SK-N-DZ (cell line): ENCODE data around the gene DNMT1.

Experiments used
- DNase-seq: peaks from one replicate; pipeline ENCODE4 v3.0.0-alpha.2; 2015; ENCODE audit warnings: low spot score

Gene DNMT1

GRCh38 chr19:10114651-10115391 lies 79.9 kb downstream of the DNMT1 start:
- no peak for DNase-seq

GRCh38 chr19:10113964-10114650 lies 80.6 kb downstream of the DNMT1 start:
- DNase-seq = no peak

GRCh38 chr19:10113592-10113963 lies 81.2 kb downstream of the DNMT1 start:
- DNase-seq = no peak

GRCh38 chr19:10112895-10113591 lies 81.7 kb downstream of the DNMT1 start:
- peak; percentile 48 for DNase-seq

- no peak for DNase-seq
These were observed 82.6 kb downstream of the DNMT1 start for GRCh38 chr19:10112037-10112761.

GRCh38 chr19:10111405-10111811 lies 83.3 kb downstream of the DNMT1 start, which contains the start of gene P2RY11:
P2RY11 (plus strand) TSS chr19:10111693; CDS start chr19:10111722, 29 bp downstream.
- DNase-seq = no peak

GRCh38 chr19:10110972-10111317 lies 83.8 kb downstream of the DNMT1 start:
- no peak for DNase-seq

- DNase-seq = no peak
These were observed 84.4 kb downstream of the DNMT1 start for GRCh38 chr19:10110076-10110971.

- DNase-seq = no peak
These were observed 85.2 kb downstream of the DNMT1 start for GRCh38 chr19:10109528-10109927.

- no peak for DNase-seq
These were observed 86.9 kb downstream of the DNMT1 start for GRCh38 chr19:10107817-10108367.

GRCh38 chr19:10107254-10107653 lies 87.5 kb downstream of the DNMT1 start:
- DNase-seq = no peak

GRCh38 chr19:10106100-10106936 lies 88.4 kb downstream of the DNMT1 start, which contains the start of gene PPAN:
PPAN (plus strand) TSS chr19:10106362; CDS start chr19:10106395, 33 bp downstream.
- peak; percentile 96 for DNase-seq

GRCh38 chr19:10105509-10106099 lies 89.1 kb downstream of the DNMT1 start:
- no peak for DNase-seq

GRCh38 chr19:10104665-10105508 lies 89.9 kb downstream of the DNMT1 start:
- DNase-seq = no peak

GRCh38 chr19:10104130-10104513 lies 90.6 kb downstream of the DNMT1 start:
- DNase-seq = no peak

- DNase-seq = no peak
These were observed 91.9 kb downstream of the DNMT1 start for GRCh38 chr19:10102787-10103236.

- DNase-seq = no peak
These were observed 94.5 kb downstream of the DNMT1 start for GRCh38 chr19:10100163-10100785.

- no peak for DNase-seq
These were observed 98.2 kb downstream of the DNMT1 start for GRCh38 chr19:10096615-10096963.
